DND-41 (cell line): Measurements from ENCODE around the gene OR4F6.
"Not testable (repeated sequence)": the region's sequence is repeated elsewhere in the genome, so short reads cannot be mapped to it uniquely, and the experiment has no call there.

Source experiments
- ATAC-seq: fragments of 200-7000 bp; cut with Tn5 transposase; 3 replicates; pipeline ENCODE4 v1.9.1; 2021; ENCODE audit warnings: low read depth; ENCODE audit not compliant: insufficient read depth
- DNase-seq: peaks from one replicate; pipeline ENCODE4 v3.0.0-alpha.2; 2020
- H2AFZ ChIP-seq: 2 replicates; pipeline ENCODE4 v1.6.0; 2012; ENCODE audit warnings: low read depth, low read length
- H3K27ac ChIP-seq: 2 replicates; pipeline ENCODE4 v1.5.1; 2012; ENCODE audit warnings: low read length, inconsistent platforms
- H3K27me3 ChIP-seq: fragments of 200-600 bp; sonication (generic); 2 replicates; pipeline ENCODE4 v1.6.0; 2012; ENCODE audit warnings: low read length, mild to moderate bottlenecking, inconsistent platforms; ENCODE audit not compliant: insufficient read depth, poor library complexity
- H3K36me3 ChIP-seq: 2 replicates; pipeline ENCODE4 v1.5.1; 2012; ENCODE audit warnings: low read length, inconsistent platforms; ENCODE audit not compliant: insufficient read depth
- H3K4me1 ChIP-seq: 2 replicates; pipeline ENCODE4 v1.5.1; 2012; ENCODE audit warnings: mild to moderate bottlenecking, low read length; ENCODE audit not compliant: insufficient read depth
- H3K4me2 ChIP-seq: 2 replicates; pipeline ENCODE4 v1.6.0; 2012; ENCODE audit warnings: mild to moderate bottlenecking, moderate library complexity, low read length, inconsistent platforms; ENCODE audit not compliant: insufficient read depth
- H3K4me3 ChIP-seq, 2 experiments: fragments of 200-600 bp in 1 of 2; shearing (Covaris generic) in 1 of 2; 2 replicates each; pipeline ENCODE4 v1.5.1; 2012 to 2016; ENCODE audit warnings: inconsistent platforms in 2 of 2, low read length in 2 of 2, mild to moderate bottlenecking in 2 of 2, low read depth in 1 of 2, moderate library complexity in 1 of 2
- H3K79me2 ChIP-seq: 2 replicates; pipeline ENCODE4 v1.6.0; 2012; ENCODE audit warnings: low read length, inconsistent platforms; ENCODE audit not compliant: insufficient read depth
- H3K9ac ChIP-seq: 2 replicates; pipeline ENCODE4 v1.6.0; 2012; ENCODE audit warnings: low read depth, mild to moderate bottlenecking, inconsistent platforms, low read length, moderate library complexity
- H3K9me3 ChIP-seq: 2 replicates; pipeline ENCODE4 v1.5.1; 2012; ENCODE audit warnings: low read length, moderate library complexity, mild to moderate bottlenecking, inconsistent platforms; ENCODE audit not compliant: insufficient read depth, severe bottlenecking
- H4K20me1 ChIP-seq: 2 replicates; pipeline ENCODE4 v1.6.0; 2012; ENCODE audit warnings: low read length; ENCODE audit not compliant: insufficient read depth
- EZH2 ChIP-seq: IDR thresholded peaks from 3 replicates; pipeline ENCODE4 v1.6.1; 2012; ENCODE audit warnings: borderline replicate concordance, low read depth, mild to moderate bottlenecking, moderate library complexity, low read length, inconsistent platforms; ENCODE audit not compliant: severe bottlenecking
- TF ChIP-seq, protein P1 (sequence below): IDR thresholded peaks from 2 replicates; pipeline ENCODE4 v1.5.1; 2012; ENCODE audit warnings: borderline replicate concordance, low read length, moderate library complexity, mild to moderate bottlenecking; ENCODE audit not compliant: poor library complexity, severe bottlenecking; ENCODE audit errors: extremely low read depth

OR4F6 gene

DNA sequence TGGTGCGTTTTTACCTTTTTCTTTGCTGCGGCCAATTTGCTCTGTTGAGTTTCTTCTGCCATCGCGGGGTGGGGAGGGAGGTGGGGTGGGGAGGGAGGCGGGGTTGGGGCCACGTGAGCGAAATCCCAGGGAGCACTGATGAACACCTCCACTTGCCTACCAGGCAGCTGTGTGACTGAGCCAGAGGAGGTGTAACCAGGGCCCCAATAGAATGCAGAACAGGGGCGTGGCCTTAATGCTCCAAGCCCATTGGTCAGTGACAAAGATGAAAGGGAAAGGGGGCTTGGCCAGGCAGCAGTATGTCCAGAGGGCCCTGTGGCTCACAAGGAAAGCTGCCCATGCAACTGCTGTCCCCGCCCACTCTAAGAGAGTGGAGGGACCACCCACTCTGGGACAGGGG is 21.4 kb upstream of the OR4F6 start:
- Histone ChIP-seq H3K9me3 (no peaks in the 10 kb centered on the region), H3K4me3 (no peak overlapping the region), H3K4me2 (no peak overlapping the region), H3K27me3 (peaks cover 3% of the 10 kb centered on the region), H4K20me1 (no peaks in the 10 kb centered on the region), H2AFZ (no peak overlapping the region), H3K9ac (no peak overlapping the region), H3K79me2 (no peaks in the 10 kb centered on the region), H3K4me1 (no peaks in the 10 kb centered on the region), H3K27ac (no peak overlapping the region), H3K36me3 (no peaks in the 10 kb centered on the region)
- ATAC-seq = no peak
- TF ChIP-seq, protein P1, sequence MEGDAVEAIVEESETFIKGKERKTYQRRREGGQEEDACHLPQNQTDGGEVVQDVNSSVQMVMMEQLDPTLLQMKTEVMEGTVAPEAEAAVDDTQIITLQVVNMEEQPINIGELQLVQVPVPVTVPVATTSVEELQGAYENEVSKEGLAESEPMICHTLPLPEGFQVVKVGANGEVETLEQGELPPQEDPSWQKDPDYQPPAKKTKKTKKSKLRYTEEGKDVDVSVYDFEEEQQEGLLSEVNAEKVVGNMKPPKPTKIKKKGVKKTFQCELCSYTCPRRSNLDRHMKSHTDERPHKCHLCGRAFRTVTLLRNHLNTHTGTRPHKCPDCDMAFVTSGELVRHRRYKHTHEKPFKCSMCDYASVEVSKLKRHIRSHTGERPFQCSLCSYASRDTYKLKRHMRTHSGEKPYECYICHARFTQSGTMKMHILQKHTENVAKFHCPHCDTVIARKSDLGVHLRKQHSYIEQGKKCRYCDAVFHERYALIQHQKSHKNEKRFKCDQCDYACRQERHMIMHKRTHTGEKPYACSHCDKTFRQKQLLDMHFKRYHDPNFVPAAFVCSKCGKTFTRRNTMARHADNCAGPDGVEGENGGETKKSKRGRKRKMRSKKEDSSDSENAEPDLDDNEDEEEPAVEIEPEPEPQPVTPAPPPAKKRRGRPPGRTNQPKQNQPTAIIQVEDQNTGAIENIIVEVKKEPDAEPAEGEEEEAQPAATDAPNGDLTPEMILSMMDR = no peak
- TF ChIP-seq EZH2 = no peak
- no peak for DNase-seq

DNA sequence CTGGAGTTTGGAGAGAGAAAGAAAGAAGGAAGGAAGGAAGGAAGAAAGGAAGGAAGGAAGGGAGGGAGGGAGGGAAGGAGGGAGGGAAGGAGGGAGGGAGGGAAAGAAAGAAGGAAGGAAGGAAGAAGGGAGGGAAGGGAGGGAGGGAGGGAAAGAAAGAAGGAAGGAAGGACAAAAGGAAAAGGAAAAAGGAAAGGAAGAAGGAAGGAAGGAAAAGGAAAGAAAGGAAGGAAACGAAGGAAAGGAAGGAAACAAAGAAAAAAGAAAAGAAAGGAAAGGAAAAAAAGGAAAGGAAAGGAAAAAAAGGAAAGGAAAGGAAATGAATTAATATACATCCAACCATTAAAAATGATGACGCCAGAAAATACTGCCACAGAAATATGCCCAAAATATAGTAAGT is 18.7 kb upstream of the OR4F6 start:
- ATAC-seq = no peak
- no peaks in the 10 kb centered on the region for H3K4me1 ChIP-seq
- H2AFZ ChIP-seq = no peak overlapping the region
- no peaks in the 10 kb centered on the region for H3K27me3 ChIP-seq
- no peak overlapping the region for H3K4me2 ChIP-seq
- H3K27ac ChIP-seq = no peak overlapping the region
- no peaks in the 10 kb centered on the region for H4K20me1 ChIP-seq
- no peaks in the 10 kb centered on the region for H3K36me3 ChIP-seq
- no peak overlapping the region for H3K9ac ChIP-seq
- no peaks in the 10 kb centered on the region for H3K9me3 ChIP-seq
- no peak overlapping the region for H3K4me3 ChIP-seq
- no peaks in the 10 kb centered on the region for H3K79me2 ChIP-seq
- no peak for DNase-seq
- TF ChIP-seq EZH2 = no peak
- TF ChIP-seq, protein P1 = no peak

DNA sequence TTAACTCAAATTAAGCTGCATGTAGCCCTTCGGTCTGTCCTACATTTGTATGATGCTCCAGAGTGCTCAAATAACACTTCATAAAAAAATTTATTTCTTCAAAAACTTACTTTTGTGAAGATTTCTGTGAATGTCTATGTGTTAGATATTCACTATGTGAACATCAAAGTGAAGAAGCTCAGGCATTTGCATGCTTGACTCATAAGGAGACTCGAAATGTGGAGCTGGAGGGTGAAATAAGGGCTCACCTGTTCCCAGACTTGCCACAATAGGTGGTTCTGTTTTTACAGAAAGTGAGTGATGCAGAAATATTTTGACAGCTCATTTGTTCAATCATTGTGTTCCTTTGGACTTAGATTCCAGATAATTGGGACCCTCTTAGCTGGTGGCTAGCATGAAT is 16.9 kb upstream of the OR4F6 start:
- H3K36me3 ChIP-seq, H3K79me2 ChIP-seq, H3K4me2 ChIP-seq, H4K20me1 ChIP-seq, H3K9me3 ChIP-seq, H3K4me3 ChIP-seq, H3K4me1 ChIP-seq, ATAC-seq, H3K27ac ChIP-seq, H2AFZ ChIP-seq, H3K27me3 ChIP-seq, DNase-seq, H3K9ac ChIP-seq: not testable (repeated sequence)

DNA sequence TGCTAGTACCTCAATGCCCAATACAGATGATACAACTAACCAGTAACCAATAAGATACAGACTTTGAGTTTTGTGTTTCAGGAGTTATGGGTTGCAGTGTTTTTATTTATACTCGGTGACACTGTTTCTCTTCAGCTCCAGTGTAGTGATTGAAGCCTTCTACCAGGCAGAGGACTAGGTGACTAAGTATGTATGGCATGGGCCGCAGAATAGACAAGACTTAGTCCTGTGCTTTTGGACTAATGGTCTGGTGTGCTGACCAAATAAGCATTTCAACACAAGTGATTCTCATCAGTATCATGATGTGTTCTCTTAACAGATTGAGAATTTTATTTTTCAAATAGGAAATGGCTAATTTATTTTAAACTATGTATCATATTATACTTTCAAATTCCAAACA is 15.3 kb upstream of the OR4F6 start:
- not testable (repeated sequence) for H3K79me2 ChIP-seq, H3K4me2 ChIP-seq, DNase-seq, H3K4me1 ChIP-seq, H2AFZ ChIP-seq, ATAC-seq, H3K4me3 ChIP-seq, H3K36me3 ChIP-seq, H3K9ac ChIP-seq, H3K27ac ChIP-seq, H3K9me3 ChIP-seq, H3K27me3 ChIP-seq, H4K20me1 ChIP-seq

DNA sequence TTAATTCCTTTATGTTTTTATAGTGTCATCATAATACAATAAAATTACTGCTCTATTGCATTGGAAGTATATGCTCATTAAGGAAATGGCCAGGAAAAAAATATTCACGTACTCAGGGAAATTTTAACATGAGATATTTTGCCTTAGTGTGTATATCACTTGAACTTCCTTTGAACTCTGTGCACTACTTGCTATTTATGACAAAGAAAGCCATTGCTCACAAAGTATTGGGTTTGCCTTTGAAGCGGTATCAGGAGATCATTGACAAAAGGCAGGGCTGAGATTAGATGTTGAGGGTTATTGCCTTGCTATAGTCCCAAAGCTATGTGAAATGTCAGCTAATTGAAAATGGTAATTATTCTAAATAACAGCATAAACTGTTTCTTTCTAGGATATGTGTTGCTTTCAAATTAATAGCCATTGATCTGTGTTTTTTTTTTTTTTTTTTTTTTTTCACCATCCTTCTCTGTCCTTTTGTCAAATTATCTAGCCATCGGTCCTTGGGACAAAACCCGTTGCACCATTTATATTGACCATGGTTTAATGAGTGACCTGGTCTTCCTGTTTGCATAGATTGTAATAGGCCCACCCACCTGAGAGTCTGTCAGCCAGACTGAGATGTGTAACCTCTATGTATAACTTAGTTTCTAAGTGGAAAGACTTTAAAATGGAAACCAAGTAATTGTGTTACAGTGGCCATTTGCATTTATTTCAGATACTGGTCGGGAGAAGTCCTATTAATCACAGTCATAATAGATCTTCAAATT is 14.6 kb upstream of the OR4F6 start:
- not testable (repeated sequence) for H2AFZ ChIP-seq, ATAC-seq, H3K9me3 ChIP-seq, H3K4me3 ChIP-seq, H3K79me2 ChIP-seq, H4K20me1 ChIP-seq, H3K9ac ChIP-seq, H3K36me3 ChIP-seq, H3K4me1 ChIP-seq, H3K27me3 ChIP-seq, H3K27ac ChIP-seq, DNase-seq, H3K4me2 ChIP-seq

DNA sequence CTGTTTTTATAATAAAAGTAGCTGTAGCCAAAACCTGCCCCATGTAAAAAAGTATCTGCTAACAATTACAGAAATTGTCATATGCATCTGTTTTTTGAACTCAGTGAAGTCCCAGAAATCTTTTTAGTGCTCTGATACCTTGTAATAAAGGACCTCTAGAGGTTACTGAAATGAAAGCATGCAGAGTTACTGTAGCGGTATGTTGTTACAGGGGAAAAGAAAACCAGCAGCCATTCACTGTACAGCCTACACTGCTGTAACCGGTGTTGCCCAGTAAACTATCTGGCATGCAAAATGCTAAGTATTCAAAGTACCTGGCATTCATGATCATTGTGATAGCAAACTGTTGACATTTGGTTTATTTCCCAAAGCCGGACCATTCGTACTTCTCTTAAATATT is 12.6 kb upstream of the OR4F6 start:
- H3K79me2 ChIP-seq, H2AFZ ChIP-seq, H3K27ac ChIP-seq, H3K9ac ChIP-seq, H3K9me3 ChIP-seq, DNase-seq, H4K20me1 ChIP-seq, H3K4me2 ChIP-seq, H3K27me3 ChIP-seq, ATAC-seq, H3K4me1 ChIP-seq, H3K4me3 ChIP-seq, H3K36me3 ChIP-seq: not testable (repeated sequence)

DNA sequence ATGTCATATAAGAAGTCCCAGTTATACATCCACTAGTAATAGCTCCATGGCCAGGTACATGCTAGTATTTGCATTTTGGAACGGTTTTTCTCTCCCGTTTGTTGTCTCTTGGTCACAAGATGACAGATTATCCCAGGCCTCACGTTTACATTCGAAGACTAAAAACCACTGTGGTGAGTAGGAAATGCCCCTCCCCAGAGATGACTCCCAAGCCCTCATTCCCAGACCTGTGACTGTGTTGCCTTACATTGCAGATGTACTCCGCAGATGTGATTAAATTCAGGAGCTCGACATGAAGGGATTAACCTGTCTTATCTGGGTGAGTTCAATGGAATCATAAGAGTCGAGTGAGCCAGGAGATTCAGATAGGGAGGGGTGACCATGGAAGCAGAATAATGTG is 9.3 kb upstream of the OR4F6 start:
- not testable (repeated sequence) for H3K27ac ChIP-seq, H2AFZ ChIP-seq, H3K9me3 ChIP-seq, H3K4me2 ChIP-seq, H3K9ac ChIP-seq, DNase-seq, H3K36me3 ChIP-seq, ATAC-seq, H3K4me1 ChIP-seq, H4K20me1 ChIP-seq, H3K79me2 ChIP-seq, H3K4me3 ChIP-seq, H3K27me3 ChIP-seq
